ENCODE results near the gene ALDOC.

The ALDOC gene

GRCh38 chr17:28551421-28552175 lies 25.1 kb downstream of the ALDOC start:
- DNase-seq = peak; percentile 54

GRCh38 chr17:28550858-28551257 lies 25.8 kb downstream of the ALDOC start:
- peak; percentile 18 for DNase-seq

GRCh38 chr17:28549236-28550132 lies 27.2 kb downstream of the ALDOC start:
- DNase-seq = peak; percentile 60

- DNase-seq = no peak
These were observed 28.1 kb downstream of the ALDOC start for GRCh38 chr17:28548417-28549130.

- DNase-seq = peak; percentile 74
These were observed 28.9 kb downstream of the ALDOC start for GRCh38 chr17:28547623-28548416.

- no peak for DNase-seq
These were observed 29.5 kb downstream of the ALDOC start for GRCh38 chr17:28547096-28547622.

- no peak for DNase-seq
These were observed 30.8 kb downstream of the ALDOC start for GRCh38 chr17:28545787-28546415.

GRCh38 chr17:28545141-28545503 lies 31.6 kb downstream of the ALDOC start:
- no peak for DNase-seq

GRCh38 chr17:28544402-28545140 lies 32.1 kb downstream of the ALDOC start:
- no peak for DNase-seq

- DNase-seq = no peak
These were observed 35.3 kb downstream of the ALDOC start for GRCh38 chr17:28541439-28541838.

GRCh38 chr17:28540231-28540630 lies 36.5 kb downstream of the ALDOC start:
- peak; percentile 49 for DNase-seq

- DNase-seq = no peak
These were observed 38.3 kb downstream of the ALDOC start for GRCh38 chr17:28538296-28538895.

- no peak for DNase-seq
These were observed 39.5 kb downstream of the ALDOC start for GRCh38 chr17:28537219-28537610.

- peak; percentile 56 for DNase-seq
These were observed 40.0 kb downstream of the ALDOC start for GRCh38 chr17:28536532-28537218.

GRCh38 chr17:28534740-28535375 lies 41.8 kb downstream of the ALDOC start:
- no peak for DNase-seq

- DNase-seq = no peak
These were observed 43.4 kb downstream of the ALDOC start for GRCh38 chr17:28533091-28533807.

- DNase-seq = no peak
These were observed 44.4 kb downstream of the ALDOC start for GRCh38 chr17:28532050-28532960.

- DNase-seq = no peak
These were observed 45.8 kb downstream of the ALDOC start for GRCh38 chr17:28530926-28531325.
